HepG2 (cell line): Measurements from ENCODE around the gene SAMD10. TPM values are rescaled to one million over a fixed set of nuclear protein-coding genes. Genes with fewer than 3 reads are reported as not detected.

ENCODE experiments used
- AKNA ChIP-seq: sonication (generic); formaldehyde crosslinking; IDR thresholded peaks from 2 replicates; pipeline ENCODE4 v1.4.0; 2020; ENCODE audit warnings: missing genetic modification reagents, borderline replicate concordance
- DZIP1 ChIP-seq: sonication (generic); formaldehyde crosslinking; IDR thresholded peaks from 2 replicates; pipeline ENCODE4 v1.5.0; 2020; ENCODE audit warnings: mild to moderate bottlenecking, missing genetic modification reagents
- HNRNPH1 ChIP-seq: fragments of 200-400 bp; formaldehyde crosslinking; optimal IDR thresholded peaks from 2 replicates; pipeline ENCODE3; 2017; ENCODE audit warnings: mild to moderate bottlenecking, low read depth, low read length
- NFE2L2 ChIP-seq: fragments of 150-350 bp; IDR thresholded peaks from 2 replicates; pipeline ENCODE4 v1.6.1; 2014; ENCODE audit warnings: low read length
- PITX1 ChIP-seq: sonication (generic); formaldehyde crosslinking; IDR thresholded peaks from 2 replicates; pipeline ENCODE4 v1.5.1; 2020; ENCODE audit warnings: mild to moderate bottlenecking, missing genetic modification reagents
- PRDM15 ChIP-seq: sonication (generic); formaldehyde crosslinking; IDR thresholded peaks from 2 replicates; pipeline ENCODE4 v1.4.0; 2020; ENCODE audit warnings: missing genetic modification reagents
- SMC3 ChIP-seq: IDR thresholded peaks from 2 replicates; pipeline ENCODE4 v1.6.1; 2011; ENCODE audit warnings: low read length, improper control_type of control experiment
- ZKSCAN8 ChIP-seq: IDR thresholded peaks from 2 replicates; pipeline ENCODE4 v1.6.1; 2016; ENCODE audit warnings: borderline replicate concordance, missing genetic modification reagents, missing compliant biosample characterization
- ZNF142 ChIP-seq: sonication (generic); formaldehyde crosslinking; IDR thresholded peaks from 2 replicates; pipeline ENCODE4 v1.4.0; 2020; ENCODE audit warnings: missing genetic modification reagents
- ZNF431 ChIP-seq: sonication (generic); formaldehyde crosslinking; IDR thresholded peaks from 2 replicates; pipeline ENCODE4 v1.9.0; 2022; ENCODE audit warnings: missing genetic modification reagents, low read depth, mild to moderate bottlenecking, borderline replicate concordance
- polyA plus RNA-seq, 8 experiments: library from polyadenylated mRNA; depleted of rRNA in 3 of 8; stranded (reverse) in 7 of 8; unstranded in 1 of 8; fragments of >200 nt; fragmentation: Illumina TruSeq in 4 of 8; extraction: Trizol in 4 of 8; gene quantifications; 2 replicates each; pipeline versions ENCODE4 v1.2.1 to v1.2.3, GENCODE V29; 2011 to 2016; ENCODE audit warnings: low read depth in 4 of 8, missing spikeins in 1 of 8, mixed read lengths in 1 of 8; ENCODE audit not compliant: insufficient read depth in 1 of 8
- total RNA-seq, 5 experiments: library from RNA; depleted of rRNA; stranded (reverse); fragments of >200 nt; fragmentation: Illumina TruSeq; extraction: Trizol; gene quantifications; 2 replicates each; pipeline ENCODE4 v1.2.3, GENCODE V29; 2016; ENCODE audit warnings: low read depth in 1 of 5

Gene SAMD10
- total and polyA plus RNA-seq, 2 of the 13 experiments (the other 11 are each of a cell fraction or from before 2014, with no cell fraction given) = 6.1 to 11.0 TPM

- TF ChIP-seq AKNA (CRISPR knock-in tag) = no peak
- TF ChIP-seq PRDM15 (CRISPR knock-in tag) = no peak
- TF ChIP-seq ZNF431 (CRISPR knock-in tag) = no peak; the same call in 1 of the 2 replicates
- no peak for TF ChIP-seq PITX1
- 0 out of 2 replicates have a peak, but pooled peaks have one; percentile 78 for TF ChIP-seq DZIP1
- peak; percentile 40; the same call in 1 of the 2 replicates for TF ChIP-seq ZNF142
- no peak for TF ChIP-seq NFE2L2
- TF ChIP-seq SMC3 = no peak
- TF ChIP-seq HNRNPH1 = no peak
- no peak for TF ChIP-seq ZKSCAN8
These were observed 44.1 kb upstream of the SAMD10 start (continued) for GRCh38 chr20:64023361-64024140.
